ENCODE data around the gene PHF19.

Gene PHF19

GRCh38 chr9:120892748-120893610 lies 16.0 kb upstream of the PHF19 start:
- H3K4me3 ChIP-seq (ENCODE audit: low read length), result no peak overlapping the region
- H3K36me3 ChIP-seq (ENCODE audit: insufficient read depth, low read length), result no peaks in the 10 kb centered on the region
- no peak overlapping the region for H2AFZ ChIP-seq (ENCODE audit: low read depth, low read length)
- no peaks in the 10 kb centered on the region for H3K27me3 ChIP-seq (ENCODE audit: insufficient read depth, low read length)
- H3K4me1 ChIP-seq (ENCODE audit: insufficient read depth, low read length), result no peaks in the 10 kb centered on the region
- H3K9me3 ChIP-seq (ENCODE audit: low read length), result no peaks in the 10 kb centered on the region

GRCh38 chr9:120891884-120892747 lies 15.1 kb upstream of the PHF19 start:
- no peaks in the 10 kb centered on the region for H3K36me3 ChIP-seq (ENCODE audit: insufficient read depth, low read length)
- no peaks in the 10 kb centered on the region for H3K4me1 ChIP-seq (ENCODE audit: insufficient read depth, low read length)
- no peak overlapping the region for H2AFZ ChIP-seq (ENCODE audit: low read depth, low read length)
- H3K27me3 ChIP-seq (ENCODE audit: insufficient read depth, low read length), result no peaks in the 10 kb centered on the region
- H3K9me3 ChIP-seq (ENCODE audit: low read length), result no peaks in the 10 kb centered on the region
- H3K4me3 ChIP-seq (ENCODE audit: low read length), result no peak overlapping the region

GRCh38 chr9:120891245-120891883 lies 14.4 kb upstream of the PHF19 start:
- Histone ChIP-seq H3K36me3 (ENCODE audit: insufficient read depth, low read length) (no peaks in the 10 kb centered on the region), H3K4me3 (ENCODE audit: low read length) (no peak overlapping the region), H3K4me1 (ENCODE audit: insufficient read depth, low read length) (no peaks in the 10 kb centered on the region), H3K27me3 (ENCODE audit: insufficient read depth, low read length) (no peaks in the 10 kb centered on the region), H2AFZ (ENCODE audit: low read depth, low read length) (no peak overlapping the region), H3K9me3 (ENCODE audit: low read length) (no peaks in the 10 kb centered on the region)

GRCh38 chr9:120890320-120891244 lies 13.6 kb upstream of the PHF19 start:
- no peak overlapping the region for H3K4me3 ChIP-seq (ENCODE audit: low read length)
- no peaks in the 10 kb centered on the region for H3K27me3 ChIP-seq (ENCODE audit: insufficient read depth, low read length)
- H3K9me3 ChIP-seq (ENCODE audit: low read length), result no peaks in the 10 kb centered on the region
- no peak overlapping the region for H2AFZ ChIP-seq (ENCODE audit: low read depth, low read length)
- no peaks in the 10 kb centered on the region for H3K36me3 ChIP-seq (ENCODE audit: insufficient read depth, low read length)
- H3K4me1 ChIP-seq (ENCODE audit: insufficient read depth, low read length), result no peaks in the 10 kb centered on the region

GRCh38 chr9:120889606-120890271 lies 12.8 kb upstream of the PHF19 start:
- Histone ChIP-seq H3K27me3 (ENCODE audit: insufficient read depth, low read length) (no peaks in the 10 kb centered on the region), H3K4me1 (ENCODE audit: insufficient read depth, low read length) (no peaks in the 10 kb centered on the region), H3K4me3 (ENCODE audit: low read length) (no peak overlapping the region), H2AFZ (ENCODE audit: low read depth, low read length) (no peak overlapping the region), H3K36me3 (ENCODE audit: insufficient read depth, low read length) (no peaks in the 10 kb centered on the region), H3K9me3 (ENCODE audit: low read length) (no peaks in the 10 kb centered on the region)

GRCh38 chr9:120888626-120889025 lies 11.6 kb upstream of the PHF19 start:
- Histone ChIP-seq H3K36me3 (ENCODE audit: insufficient read depth, low read length) (no peaks in the 10 kb centered on the region), H3K9me3 (ENCODE audit: low read length) (no peaks in the 10 kb centered on the region), H3K4me1 (ENCODE audit: insufficient read depth, low read length) (no peaks in the 10 kb centered on the region), H2AFZ (ENCODE audit: low read depth, low read length) (no peak overlapping the region), H3K4me3 (ENCODE audit: low read length) (no peak overlapping the region), H3K27me3 (ENCODE audit: insufficient read depth, low read length) (no peaks in the 10 kb centered on the region)

GRCh38 chr9:120886490-120886967 lies 9.5 kb upstream of the PHF19 start:
- no peak overlapping the region for H3K4me3 ChIP-seq (ENCODE audit: low read length)
- H3K27me3 ChIP-seq (ENCODE audit: insufficient read depth, low read length), result no peaks in the 10 kb centered on the region
- H3K36me3 ChIP-seq (ENCODE audit: insufficient read depth, low read length), result no peaks in the 10 kb centered on the region
- no peaks in the 10 kb centered on the region for H3K4me1 ChIP-seq (ENCODE audit: insufficient read depth, low read length)
- H2AFZ ChIP-seq (ENCODE audit: low read depth, low read length), result no peak overlapping the region
- no peaks in the 10 kb centered on the region for H3K9me3 ChIP-seq (ENCODE audit: low read length)

- Histone ChIP-seq H3K4me3 (ENCODE audit: low read length) (no peak overlapping the region), H3K9me3 (ENCODE audit: low read length) (no peaks in the 10 kb centered on the region), H3K36me3 (ENCODE audit: insufficient read depth, low read length) (no peaks in the 10 kb centered on the region), H2AFZ (ENCODE audit: low read depth, low read length) (no peak overlapping the region), H3K4me1 (ENCODE audit: insufficient read depth, low read length) (no peaks in the 10 kb centered on the region), H3K27me3 (ENCODE audit: insufficient read depth, low read length) (no peaks in the 10 kb centered on the region)
Measured at GRCh38 chr9:120885958-120886357, 9.0 kb upstream of the PHF19 start.

- H3K36me3 ChIP-seq (ENCODE audit: insufficient read depth, low read length), result no peaks in the 10 kb centered on the region
- H3K4me1 ChIP-seq (ENCODE audit: insufficient read depth, low read length), result no peaks in the 10 kb centered on the region
- no peaks in the 10 kb centered on the region for H3K27me3 ChIP-seq (ENCODE audit: insufficient read depth, low read length)
- H2AFZ ChIP-seq (ENCODE audit: low read depth, low read length), result no peak overlapping the region
- H3K4me3 ChIP-seq (ENCODE audit: low read length), result no peak overlapping the region
- H3K9me3 ChIP-seq (ENCODE audit: low read length), result no peaks in the 10 kb centered on the region
Measured at GRCh38 chr9:120885457-120885856, 8.5 kb upstream of the PHF19 start.

GRCh38 chr9:120883608-120883996 lies 6.6 kb upstream of the PHF19 start:
- no peaks in the 10 kb centered on the region for H3K9me3 ChIP-seq (ENCODE audit: low read length)
- H2AFZ ChIP-seq (ENCODE audit: low read depth, low read length), result no peak overlapping the region
- H3K4me3 ChIP-seq (ENCODE audit: low read length), result no peak overlapping the region
- H3K4me1 ChIP-seq (ENCODE audit: insufficient read depth, low read length), result no peaks in the 10 kb centered on the region
- H3K27me3 ChIP-seq (ENCODE audit: insufficient read depth, low read length), result no peaks in the 10 kb centered on the region
- no peaks in the 10 kb centered on the region for H3K36me3 ChIP-seq (ENCODE audit: insufficient read depth, low read length)

- H3K36me3 ChIP-seq (ENCODE audit: insufficient read depth, low read length), result no peaks in the 10 kb centered on the region
- H3K27me3 ChIP-seq (ENCODE audit: insufficient read depth, low read length), result no peaks in the 10 kb centered on the region
- no peak overlapping the region for H3K4me3 ChIP-seq (ENCODE audit: low read length)
- H3K4me1 ChIP-seq (ENCODE audit: insufficient read depth, low read length), result no peaks in the 10 kb centered on the region
- H3K9me3 ChIP-seq (ENCODE audit: low read length), result no peaks in the 10 kb centered on the region
- no peak overlapping the region for H2AFZ ChIP-seq (ENCODE audit: low read depth, low read length)
Measured at GRCh38 chr9:120882935-120883607, 6.1 kb upstream of the PHF19 start.

All from neuron (in vitro differentiated cells).